Astrocyte (in vitro differentiated cells and primary cell): Measurements from ENCODE around the gene ACKR3. TPM values are rescaled to one million over a fixed set of nuclear protein-coding genes. Genes with fewer than 3 reads are reported as not detected.

Experiments
- DNase-seq: peaks from one replicate; pipeline ENCODE4 v3.0.0-alpha.2; 2010; ENCODE audit warnings: low read depth
- FAIRE-seq: peaks from 2 replicates; lab custom pipeline; 2011; peaks lifted over from hg19 to GRCh38; lab: Jason Lieb, UNC
- H2AFZ ChIP-seq: 2 replicates; pipeline ENCODE4 v1.6.0; 2012; ENCODE audit warnings: low read depth, low read length, inconsistent platforms
- H3K27ac ChIP-seq: 2 replicates; pipeline ENCODE4 v1.5.1; 2011; ENCODE audit warnings: low read depth, low read length, inconsistent platforms
- H3K27me3 ChIP-seq: 2 replicates; pipeline ENCODE4 v1.6.0; 2011; ENCODE audit warnings: low read length, inconsistent platforms; ENCODE audit not compliant: insufficient read depth
- H3K36me3 ChIP-seq: 2 replicates; pipeline ENCODE4 v1.5.1; 2011; ENCODE audit warnings: low read length, inconsistent platforms; ENCODE audit not compliant: insufficient read depth
- H3K4me1 ChIP-seq: 2 replicates; pipeline ENCODE4 v1.5.1; 2011; ENCODE audit warnings: low read length, inconsistent platforms; ENCODE audit not compliant: insufficient read depth
- H3K4me2 ChIP-seq: 2 replicates; pipeline ENCODE4 v1.6.0; 2012; ENCODE audit warnings: low read length, inconsistent platforms
- H3K4me3 ChIP-seq: 2 replicates; pipeline ENCODE4 v1.5.1; 2011; ENCODE audit warnings: low read depth, mild to moderate bottlenecking, low read length, inconsistent platforms; ENCODE audit not compliant: insufficient read depth
- H3K79me2 ChIP-seq: 2 replicates; pipeline ENCODE4 v1.6.0; 2012; ENCODE audit warnings: mild to moderate bottlenecking, low read length, inconsistent platforms; ENCODE audit not compliant: insufficient read depth
- H3K9ac ChIP-seq: 2 replicates; pipeline ENCODE4 v1.6.0; 2012; ENCODE audit warnings: mild to moderate bottlenecking, low read length, inconsistent platforms
- H3K9me3 ChIP-seq: 2 replicates; pipeline ENCODE4 v1.5.1; 2012; ENCODE audit warnings: low read depth, mild to moderate bottlenecking, low read length, inconsistent platforms; ENCODE audit not compliant: insufficient read depth
- H4K20me1 ChIP-seq: 2 replicates; pipeline ENCODE4 v1.6.0; 2012; ENCODE audit warnings: low read length, inconsistent platforms; ENCODE audit not compliant: insufficient read depth
- H3K27ac Mint-ChIP-seq: one replicate; pipeline ENCODE4 v1.8.0; 2021; ENCODE audit warnings: mild to moderate bottlenecking, mixed read lengths; ENCODE audit not compliant: unreplicated experiment
- H3K27me3 Mint-ChIP-seq: one replicate; pipeline ENCODE4 v1.8.0; 2021; ENCODE audit warnings: low read depth, mixed read lengths; ENCODE audit not compliant: unreplicated experiment
- H3K36me3 Mint-ChIP-seq: one replicate; pipeline ENCODE4 v1.8.0; 2021; ENCODE audit warnings: low read depth, mixed read lengths; ENCODE audit not compliant: unreplicated experiment
- H3K4me1 Mint-ChIP-seq: one replicate; pipeline ENCODE4 v1.8.0; 2021; ENCODE audit warnings: low read depth, mixed read lengths; ENCODE audit not compliant: unreplicated experiment
- H3K4me3 Mint-ChIP-seq: one replicate; pipeline ENCODE4 v1.8.0; 2021; ENCODE audit warnings: mild to moderate bottlenecking, moderate library complexity, mixed read lengths; ENCODE audit not compliant: unreplicated experiment
- H3K9me3 Mint-ChIP-seq: one replicate; pipeline ENCODE4 v1.8.0; 2021; ENCODE audit warnings: mild to moderate bottlenecking, mixed read lengths; ENCODE audit not compliant: unreplicated experiment
- CTCF ChIP-seq: IDR thresholded peaks from 2 replicates; pipeline ENCODE4 v1.5.1; 2011; ENCODE audit warnings: low read depth, mild to moderate bottlenecking, inconsistent platforms, low read length, moderate library complexity; ENCODE audit not compliant: insufficient read depth
- EZH2 ChIP-seq: IDR thresholded peaks from 2 replicates; pipeline ENCODE4 v1.6.1; 2012; ENCODE audit warnings: mild to moderate bottlenecking, low read length, inconsistent platforms; ENCODE audit not compliant: insufficient read depth
- total RNA-seq: library from RNA; stranded (reverse); gene quantifications from 2 replicates; pipeline ENCODE4 v1.2.1, GENCODE V29; 2021

ACKR3 gene
- total RNA-seq, 1 donor from 2014 or later, result 72.7 TPM

DNA sequence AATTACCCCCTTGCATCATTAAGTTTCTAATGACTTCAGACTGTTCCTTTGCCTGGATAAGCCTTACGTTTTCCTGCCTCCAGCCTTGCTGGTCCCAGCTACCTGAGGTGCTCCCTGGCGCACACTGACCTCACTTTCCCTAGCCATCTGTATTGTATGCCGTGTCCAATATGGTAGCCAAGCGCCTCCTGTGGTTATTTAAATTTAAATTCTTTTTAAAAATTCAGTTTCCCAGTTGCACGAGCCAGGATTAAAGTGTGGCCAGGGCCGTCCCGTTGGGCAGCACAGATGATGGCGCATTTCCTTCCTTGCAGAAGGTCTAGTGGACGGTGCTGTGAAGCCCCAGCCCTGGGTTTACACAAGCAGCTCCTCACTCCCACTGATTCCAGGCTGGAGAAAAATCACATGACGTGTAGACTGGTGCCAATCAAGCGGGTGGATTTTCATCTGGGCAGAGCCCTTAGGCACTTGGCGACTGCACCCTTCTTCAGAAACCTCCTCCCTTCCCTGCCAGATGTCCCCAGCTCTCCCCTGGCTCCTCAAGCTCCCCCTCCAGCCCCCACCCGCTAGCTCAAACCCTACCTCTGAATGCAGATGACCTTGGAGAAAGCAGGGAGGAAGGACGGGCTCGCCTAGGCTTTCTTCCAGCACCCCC, 33.9 kb downstream of the ACKR3 start:
- peaks cover 8% of the 10 kb centered on the region for H3K9me3 Mint-ChIP-seq

GRCh38 chr2:236604575-236605344, 35.1 kb downstream of the ACKR3 start:
- Histone ChIP-seq H3K4me2 (no peak overlapping the region), H3K4me1 (no peaks in the 10 kb centered on the region), H3K9me3 (no peaks in the 10 kb centered on the region), H3K9ac (no peak overlapping the region), H2AFZ (peak overlapping the region; percentile 26), H3K4me3 (no peak overlapping the region), H3K27me3 (peaks cover 16% of the 10 kb centered on the region), H4K20me1 (no peaks in the 10 kb centered on the region), H3K27ac (no peak overlapping the region), H3K36me3 (no peaks in the 10 kb centered on the region), H3K79me2 (no peaks in the 10 kb centered on the region)
- peaks cover 8% of the 10 kb centered on the region for H3K9me3 Mint-ChIP-seq
- peaks cover 31% of the 10 kb centered on the region for H3K27me3 Mint-ChIP-seq
- no peak overlapping the region for H3K4me3 Mint-ChIP-seq
- peaks cover 8% of the 10 kb centered on the region for H3K36me3 Mint-ChIP-seq
- peaks cover 26% of the 10 kb centered on the region for H3K4me1 Mint-ChIP-seq
- no peak overlapping the region for H3K27ac Mint-ChIP-seq
- DNase-seq (no peak), FAIRE-seq (no peak)
- TF ChIP-seq CTCF, result no peak
- no peak for TF ChIP-seq EZH2

More for the DNA sequence above, 33.9 kb downstream of the ACKR3 start:
- no peaks in the 10 kb centered on the region for H3K36me3 ChIP-seq
- H4K20me1 ChIP-seq, result no peaks in the 10 kb centered on the region
- H2AFZ ChIP-seq, result no peak overlapping the region
- DNase-seq (no peak), FAIRE-seq (no peak)
- H3K9me3 ChIP-seq, result no peaks in the 10 kb centered on the region
- no peak overlapping the region for H3K4me2 ChIP-seq
- no peak overlapping the region for H3K4me3 ChIP-seq
- H3K36me3 Mint-ChIP-seq, result peaks cover 8% of the 10 kb centered on the region
- H3K27ac ChIP-seq, result no peak overlapping the region
- peaks cover 36% of the 10 kb centered on the region for H3K27me3 Mint-ChIP-seq
- no peak for TF ChIP-seq EZH2
- no peak for TF ChIP-seq CTCF
- peaks cover 16% of the 10 kb centered on the region for H3K27me3 ChIP-seq
- H3K4me1 ChIP-seq, result no peaks in the 10 kb centered on the region
- H3K79me2 ChIP-seq, result no peaks in the 10 kb centered on the region
- no peak overlapping the region for H3K27ac Mint-ChIP-seq
- H3K4me1 Mint-ChIP-seq, result peaks cover 20% of the 10 kb centered on the region
- no peak overlapping the region for H3K9ac ChIP-seq
- no peak overlapping the region for H3K4me3 Mint-ChIP-seq
